Measurements from ENCODE around the gene PANK4. TPM values are rescaled to one million over a fixed set of nuclear protein-coding genes. Genes with fewer than 3 reads are reported as not detected.

The PANK4 gene
- total and polyA plus RNA-seq, 4 donors = 6.2 to 26.8 (median 12.6) TPM

GRCh38 chr1:2519729-2520128 lies 6.7 kb downstream of the PANK4 start:
- no peak overlapping the region for H3K4me3 ChIP-seq (ENCODE audit: low read depth in 1 of 3, low read length in 3 of 3)
- peaks cover 13 to 30% (median 28%) of the 10 kb centered on the region in 4 donors for H3K4me1 ChIP-seq (ENCODE audit: control insufficient read depth in 4 of 4, insufficient read depth in 4 of 4, low read length in 3 of 4)
- no peaks in the 10 kb centered on the region for H3K9me3 ChIP-seq (ENCODE audit: control insufficient read depth in 4 of 4, low read length in 3 of 4)
- no peak for TF ChIP-seq MAX (IDR thresholded peaks at IDR 0.05)
- no peak for TF ChIP-seq YY1 (IDR thresholded peaks at IDR 0.05)
- no peak for TF ChIP-seq EGR1 (IDR thresholded peaks at IDR 0.05; ENCODE audit: low read depth in 2 of 2)
- TF ChIP-seq FOXA1 (IDR thresholded peaks at IDR 0.05) = no peak
- no peak for TF ChIP-seq JUND (IDR thresholded peaks at IDR 0.05)
- TF ChIP-seq HNF4A (conservative IDR thresholded peaks at IDR 0.05) = no peak
- TF ChIP-seq REST (IDR thresholded peaks at IDR 0.05) = no peak
- TF ChIP-seq SP1 (IDR thresholded peaks at IDR 0.05) = no peak
- H3K27ac ChIP-seq (ENCODE audit: low read depth in 1 of 2, low read length in 2 of 2) = no peak overlapping the region
- no peaks in the 10 kb centered on the region for H3K27me3 ChIP-seq (ENCODE audit: control insufficient read depth in 4 of 4, insufficient read depth in 4 of 4, low read length in 3 of 4)
- 96% methylated on average over 30 of the region's 30 CpGs for WGBS
- H3K36me3 ChIP-seq (ENCODE audit: control insufficient read depth in 4 of 4, insufficient read depth in 3 of 4, low read depth in 1 of 4, low read length in 3 of 4) = peaks cover 20 to 62% (median 35%) of the 10 kb centered on the region in 4 donors
- no peak overlapping the region for H3K9ac ChIP-seq (ENCODE audit: low read depth in 1 of 2, low read length in 2 of 2)
- no peak for DNase-seq (ENCODE audit: low spot score)

GRCh38 chr1:2519029-2519685 lies 7.2 kb downstream of the PANK4 start:
- no peak for TF ChIP-seq FOXA2 (IDR thresholded peaks at IDR 0.05)
- no peak for TF ChIP-seq HNF4A (conservative IDR thresholded peaks at IDR 0.05)
- TF ChIP-seq ZBTB33 (IDR thresholded peaks at IDR 0.05) = no peak
- TF ChIP-seq FOXA1 (IDR thresholded peaks at IDR 0.05) = no peak
- no peak for TF ChIP-seq SP1 (IDR thresholded peaks at IDR 0.05)
- TF ChIP-seq RAD21 (IDR thresholded peaks at IDR 0.05) = no peak
- TF ChIP-seq NR2F2 (IDR thresholded peaks at IDR 0.05) = no peak
- no peak for TF ChIP-seq GABPA (IDR thresholded peaks at IDR 0.05 in 1 of 2, conservative IDR thresholded peaks at IDR 0.05 in 1 of 2)
- no peak for TF ChIP-seq EGR1 (IDR thresholded peaks at IDR 0.05; ENCODE audit: low read depth in 2 of 2)
- TF ChIP-seq HNF4G (IDR thresholded peaks at IDR 0.05) = no peak
- no peak for TF ChIP-seq CTCF (IDR thresholded peaks at IDR 0.05; ENCODE audit: low read depth, low read length, missing input control)
- no peak for TF ChIP-seq REST (IDR thresholded peaks at IDR 0.05)
- no peak for TF ChIP-seq RXRA (IDR thresholded peaks at IDR 0.05)
- no peak for TF ChIP-seq ATF3 (IDR thresholded peaks at IDR 0.05)
- TF ChIP-seq MAX (IDR thresholded peaks at IDR 0.05) = no peak
- no peak for TF ChIP-seq JUND (IDR thresholded peaks at IDR 0.05)
- DNase-seq (ENCODE audit: low spot score) = no peak
- no peaks in the 10 kb centered on the region for H3K27me3 ChIP-seq (ENCODE audit: control insufficient read depth in 4 of 4, insufficient read depth in 4 of 4, low read length in 3 of 4)
- H3K27ac ChIP-seq (ENCODE audit: low read depth in 1 of 2, low read length in 2 of 2) = no peak overlapping the region
- no peak overlapping the region for H3K4me3 ChIP-seq (ENCODE audit: low read depth in 1 of 3, low read length in 3 of 3)
- H3K4me1 ChIP-seq (ENCODE audit: control insufficient read depth in 4 of 4, insufficient read depth in 4 of 4, low read length in 3 of 4) = peaks cover 11 to 24% (median 22%) of the 10 kb centered on the region in 4 donors
- H3K36me3 ChIP-seq (ENCODE audit: control insufficient read depth in 4 of 4, insufficient read depth in 3 of 4, low read depth in 1 of 4, low read length in 3 of 4) = peaks cover 22 to 64% (median 35%) of the 10 kb centered on the region in 4 donors
- 96% methylated on average over 25 of the region's 25 CpGs for WGBS
- H3K9ac ChIP-seq (ENCODE audit: low read depth in 1 of 2, low read length in 2 of 2) = no peak overlapping the region
- no peaks in the 10 kb centered on the region for H3K9me3 ChIP-seq (ENCODE audit: control insufficient read depth in 4 of 4, low read length in 3 of 4)

All from liver (tissue), 9 donors.